GM18511 (cell line): ENCODE results near the gene CFAP221.

Source experiments
- ATAC-seq: cut with Tn5 transposase; IDR thresholded peaks from one replicate; pipeline ENCODE4 v1.9.1; 2021; ENCODE audit warnings: mild to moderate bottlenecking, moderate library complexity; ENCODE audit not compliant: unreplicated experiment

Gene CFAP221

GRCh38 chr2:119696005-119696404 is 151.8 kb downstream of the CFAP221 start:
- no peak for ATAC-seq

- ATAC-seq = no peak
Observed at GRCh38 chr2:119696494-119697030, 152.3 kb downstream of the CFAP221 start.

GRCh38 chr2:119697290-119698020 is 153.2 kb downstream of the CFAP221 start:
- peak; percentile 92 for ATAC-seq

- no peak for ATAC-seq
Observed at GRCh38 chr2:119698246-119698645, 154.0 kb downstream of the CFAP221 start.

- ATAC-seq = no peak
Observed at GRCh38 chr2:119699016-119699606, 154.9 kb downstream of the CFAP221 start.

GRCh38 chr2:119700866-119701265 is 156.6 kb downstream of the CFAP221 start:
- ATAC-seq = no peak

- no peak for ATAC-seq
Observed at GRCh38 chr2:119701352-119701751, 157.1 kb downstream of the CFAP221 start.

- no peak for ATAC-seq
Observed at GRCh38 chr2:119702203-119702917, 158.1 kb downstream of the CFAP221 start.

GRCh38 chr2:119702918-119703401 is 158.7 kb downstream of the CFAP221 start:
- peak; percentile 89 for ATAC-seq

GRCh38 chr2:119703526-119703925 is 159.3 kb downstream of the CFAP221 start:
- no peak for ATAC-seq

- no peak for ATAC-seq
Observed at GRCh38 chr2:119704670-119705120, 160.4 kb downstream of the CFAP221 start.

- ATAC-seq = no peak
Observed at GRCh38 chr2:119706221-119706620, 162.0 kb downstream of the CFAP221 start.
